AG10803 (cell line): Measurements from ENCODE around the gene SLC25A38.

Experiments used
- DNase-seq: peaks from one replicate; pipeline ENCODE4 v3.0.0; 2010; ENCODE audit warnings: low read depth
- H3K4me3 ChIP-seq: 2 replicates; pipeline ENCODE4 v1.5.1; 2011; ENCODE audit warnings: mild to moderate bottlenecking, low read length, control low read depth
- CTCF ChIP-seq: conservative IDR thresholded peaks from 2 replicates; pipeline ENCODE4 v1.5.1; 2011; ENCODE audit warnings: mild to moderate bottlenecking, low read length, control low read depth, inconsistent platforms

SLC25A38 gene

GRCh38 chr3:39428745-39429201 lies 45.6 kb downstream of the SLC25A38 start:
- no peak overlapping the region for H3K4me3 ChIP-seq
- DNase-seq: no peak
- no peak for TF ChIP-seq CTCF

GRCh38 chr3:39429466-39429865 lies 46.3 kb downstream of the SLC25A38 start:
- H3K4me3 ChIP-seq: no peak overlapping the region
- DNase-seq: no peak
- no peak for TF ChIP-seq CTCF

- DNase-seq: no peak
- no peak overlapping the region for H3K4me3 ChIP-seq
- TF ChIP-seq CTCF: no peak
Measured at GRCh38 chr3:39432342-39432741, 49.2 kb downstream of the SLC25A38 start.

- no peak overlapping the region for H3K4me3 ChIP-seq
- peak; percentile 49 for DNase-seq
- TF ChIP-seq CTCF: no peak
Measured at GRCh38 chr3:39433642-39434041, 50.5 kb downstream of the SLC25A38 start.

GRCh38 chr3:39434574-39434973 lies 51.4 kb downstream of the SLC25A38 start:
- TF ChIP-seq CTCF: no peak
- peak; percentile 37 for DNase-seq

GRCh38 chr3:39435006-39435748 lies 52.0 kb downstream of the SLC25A38 start:
- H3K4me3 ChIP-seq: no peak overlapping the region
- no peak for DNase-seq
- no peak for TF ChIP-seq CTCF

More at GRCh38 chr3:39434574-39434973, 51.4 kb downstream of the SLC25A38 start:
- no peak overlapping the region for H3K4me3 ChIP-seq

GRCh38 chr3:39438880-39439279 lies 55.7 kb downstream of the SLC25A38 start:
- no peak for DNase-seq
- H3K4me3 ChIP-seq: no peak overlapping the region
- TF ChIP-seq CTCF: no peak
